NCI-H526 (cell line): Measurements from ENCODE around the gene ZNF132.
"Not testable (repeated sequence)": the region's sequence is repeated elsewhere in the genome, so short reads cannot be mapped to it uniquely, and the experiment has no call there.

Experiments
- DNase-seq, 2 experiments: peaks; one replicate each; lab custom pipeline; 2025; lab: John Stamatoyannopoulos, UW

Gene ZNF132

DNA sequence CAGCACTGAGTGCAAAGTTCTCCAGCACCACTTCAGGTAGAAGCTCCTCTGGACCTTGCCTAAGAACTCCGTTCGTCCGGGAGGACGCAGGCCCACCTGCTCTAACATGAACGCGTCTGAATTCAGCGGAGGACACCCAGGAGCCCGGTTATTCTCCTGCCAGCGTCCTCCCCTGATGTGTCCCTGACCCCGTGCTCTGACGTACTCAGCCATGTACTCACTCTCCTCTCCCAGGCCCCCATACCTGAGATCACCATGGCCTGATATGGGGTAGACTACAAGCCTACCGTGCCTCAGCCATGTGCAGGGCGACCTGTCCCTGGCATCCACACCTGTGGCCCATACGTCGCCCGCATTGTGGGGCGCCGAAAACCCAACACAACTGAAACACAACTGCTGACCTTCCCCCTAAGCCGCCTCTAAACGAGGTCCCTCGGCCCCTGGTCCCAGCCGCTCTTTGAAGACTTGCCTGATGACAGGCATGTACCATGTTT lies 32.2 kb downstream of the ZNF132 start:
- DNase-seq: peak in 1 of 2 experiments; percentile 38

DNA sequence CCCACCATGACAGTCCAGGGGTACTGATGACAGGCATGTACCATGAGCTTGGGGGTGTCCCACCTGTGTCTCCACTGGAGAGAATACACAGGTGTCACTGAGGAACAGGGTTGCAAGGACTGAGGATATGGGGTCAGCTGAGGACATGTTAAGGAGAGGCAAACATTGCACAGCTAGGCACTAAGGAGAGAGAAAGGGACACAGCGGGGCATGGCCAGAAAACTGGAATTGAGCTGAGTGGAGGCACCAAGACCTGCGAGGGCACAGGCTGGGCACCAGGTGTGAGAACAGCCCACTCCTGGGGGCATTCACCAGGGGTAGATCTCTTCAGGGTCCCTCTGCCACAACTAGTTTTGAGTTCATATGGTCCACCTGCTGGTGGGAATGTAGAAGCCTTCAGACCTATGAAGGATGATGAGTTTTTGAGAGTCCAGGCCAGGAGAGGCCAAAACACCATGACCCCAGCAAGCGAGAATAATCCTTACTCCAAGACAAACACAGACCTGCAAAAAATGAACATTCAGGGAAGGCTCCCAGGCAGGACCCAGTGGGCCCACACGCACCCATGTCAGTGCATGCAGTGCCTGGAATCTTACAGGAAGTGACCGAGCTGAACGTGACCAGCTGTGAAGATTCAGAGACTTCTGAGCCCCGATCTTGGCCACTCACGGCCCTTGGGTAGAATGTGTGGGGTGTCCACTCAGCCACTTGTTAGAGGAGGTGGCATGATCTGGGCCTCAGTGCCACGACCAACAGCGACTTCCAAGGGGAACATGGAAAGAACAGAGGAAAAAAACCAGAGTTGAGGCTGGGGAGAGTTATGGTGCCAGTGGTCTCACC lies 32.9 kb downstream of the ZNF132 start:
- DNase-seq: no peak

DNA sequence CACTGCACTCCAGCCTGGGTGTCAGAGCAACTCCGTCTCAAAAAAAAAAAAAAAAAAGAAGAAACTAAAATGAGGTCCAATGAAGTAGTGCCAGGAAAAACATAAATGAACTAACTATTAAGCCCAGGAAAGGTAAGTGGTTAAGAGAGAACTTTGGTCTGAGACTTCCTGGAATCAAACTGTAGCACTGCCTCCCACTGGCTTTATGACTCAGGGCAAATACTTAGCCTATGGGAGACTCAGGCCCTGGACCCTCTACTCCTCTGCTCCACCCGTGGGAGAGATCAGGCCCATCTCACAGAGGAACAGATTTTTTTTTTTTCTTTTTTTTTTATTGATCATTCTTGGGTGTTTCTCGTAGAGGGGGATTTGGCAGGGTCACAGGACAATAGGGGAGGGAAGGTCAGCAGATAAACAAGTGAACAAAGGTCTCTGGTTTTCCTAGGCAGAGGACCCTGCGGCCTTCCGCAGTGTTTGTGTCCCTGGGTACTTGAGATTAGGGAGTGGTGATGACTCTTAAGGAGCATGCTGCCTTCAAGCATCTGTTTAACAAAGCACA lies 36.0 kb downstream of the ZNF132 start:
- DNase-seq: not testable (repeated sequence)

DNA sequence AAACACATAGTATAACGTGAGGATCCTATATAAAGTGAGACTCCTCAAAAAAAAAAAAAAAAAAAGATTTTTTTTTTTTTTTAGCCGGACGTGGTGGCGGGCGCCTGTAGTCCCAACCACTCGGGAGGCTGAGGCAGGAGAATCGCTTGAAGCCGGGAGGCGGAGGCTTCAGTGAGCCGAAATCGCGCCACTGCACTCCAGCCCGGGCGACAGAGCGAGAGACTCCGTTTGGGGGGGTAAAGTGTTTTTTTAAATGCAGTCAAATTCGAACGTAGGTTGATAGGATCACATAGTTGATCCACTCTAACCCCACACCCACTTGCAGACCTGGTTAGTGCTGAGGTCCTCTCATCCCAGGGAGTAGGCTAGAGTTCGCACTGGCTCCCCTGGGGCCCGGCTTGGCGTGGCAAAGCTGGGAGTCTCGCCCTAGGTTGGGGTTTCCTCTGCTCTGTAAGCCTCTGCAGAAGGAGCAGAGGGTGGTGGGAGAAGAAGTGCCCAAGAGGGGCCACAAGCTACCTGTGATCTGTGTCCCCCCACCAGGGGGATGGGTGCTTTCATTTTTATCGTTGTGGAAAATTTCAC lies 38.0 kb downstream of the ZNF132 start:
- no peak for DNase-seq

DNA sequence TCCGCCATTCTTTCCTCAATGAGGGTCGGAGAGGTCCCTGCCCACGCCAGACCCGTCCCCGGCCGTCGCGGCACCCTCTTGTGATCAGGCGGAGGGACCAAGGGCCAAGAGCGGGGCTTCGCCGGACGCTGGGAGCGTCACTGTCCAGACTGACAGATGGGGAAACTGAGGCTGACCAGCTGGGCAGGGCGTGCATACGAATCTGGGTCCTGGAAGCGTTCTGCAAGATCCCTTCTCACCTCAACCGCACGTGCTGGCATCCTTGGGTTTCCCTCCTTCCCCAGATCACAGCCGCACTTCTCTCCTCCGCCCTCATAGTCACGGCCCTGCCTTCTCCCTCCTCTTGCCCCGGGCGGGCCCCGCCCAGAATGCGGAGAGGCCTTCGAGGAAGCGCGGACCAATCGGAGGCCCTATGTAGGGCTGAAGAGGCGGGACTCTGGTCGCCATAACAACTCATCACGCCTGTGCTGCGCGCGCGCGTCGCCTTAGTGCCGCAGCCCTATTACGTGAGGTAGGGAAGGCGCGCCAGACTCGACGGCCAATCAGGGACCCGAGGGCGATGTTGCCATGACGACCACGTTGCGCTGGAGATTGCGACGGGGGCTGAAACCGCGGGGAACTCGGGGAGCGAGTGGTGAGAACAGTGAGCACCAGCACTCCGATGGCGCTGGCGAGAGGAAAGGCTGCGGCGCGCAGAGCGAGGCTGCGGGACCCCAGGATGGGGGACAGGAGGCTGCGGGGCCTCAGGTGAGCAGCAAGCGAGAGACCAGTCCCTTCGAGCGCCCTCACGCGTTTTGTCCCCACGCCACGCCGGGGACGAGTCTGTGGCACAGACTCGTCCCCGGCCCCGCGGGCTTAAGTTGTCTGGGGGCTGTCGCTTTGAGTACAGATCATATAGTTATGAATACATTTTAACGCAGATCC lies 38.8 kb downstream of the ZNF132 start:
- peak; percentile 98 to 100 for DNase-seq

DNA sequence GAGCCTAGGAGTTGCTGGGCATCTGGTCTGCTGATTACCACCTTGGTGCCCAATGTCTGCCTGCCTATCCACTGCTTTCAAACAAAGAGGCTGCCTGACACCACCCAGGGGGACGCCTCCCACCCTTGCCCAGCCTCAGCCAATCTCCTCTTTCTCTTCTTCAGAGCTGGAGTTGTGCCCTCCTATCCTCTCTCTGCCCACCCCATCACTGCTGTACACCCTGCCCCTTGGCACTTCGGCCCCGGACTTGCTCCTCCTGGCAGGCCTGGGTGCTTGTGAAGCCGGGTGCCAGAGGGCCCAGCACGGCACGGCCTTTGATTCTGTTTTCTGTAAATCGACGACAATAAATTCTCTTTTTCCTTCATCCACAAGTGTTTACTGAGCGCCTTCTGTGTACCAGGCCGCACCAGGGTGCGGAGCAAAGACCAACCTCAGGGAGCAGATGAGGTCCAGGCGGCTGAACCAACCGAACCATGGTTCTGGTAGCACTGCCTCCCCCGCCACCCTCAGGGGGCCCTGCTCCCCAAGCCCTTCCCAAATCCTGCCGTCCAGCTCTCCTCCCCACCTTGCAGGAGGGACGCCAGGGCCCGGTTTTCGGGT lies 39.5 kb downstream of the ZNF132 start:
- DNase-seq: no peak

DNA sequence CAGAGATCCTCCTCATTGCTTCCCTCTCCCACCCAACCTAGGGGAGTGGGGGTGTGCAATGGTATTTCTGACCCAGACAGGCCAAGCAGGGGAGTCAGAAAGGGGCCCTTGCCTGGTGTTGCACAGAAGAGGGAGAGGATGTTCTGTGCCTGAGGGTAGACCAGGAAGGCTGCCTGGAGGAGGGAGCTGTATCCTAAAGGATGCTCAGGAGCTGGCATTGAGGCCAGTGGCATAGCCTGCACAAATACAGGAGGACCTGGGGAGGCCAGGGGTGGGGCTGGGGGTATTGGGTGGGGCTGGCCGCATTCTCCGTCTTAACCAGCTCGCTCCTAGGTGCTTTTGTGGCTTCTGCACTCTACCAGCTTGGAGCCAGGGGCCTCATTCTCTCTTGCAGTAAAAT lies 40.0 kb downstream of the ZNF132 start:
- no peak for DNase-seq

DNA sequence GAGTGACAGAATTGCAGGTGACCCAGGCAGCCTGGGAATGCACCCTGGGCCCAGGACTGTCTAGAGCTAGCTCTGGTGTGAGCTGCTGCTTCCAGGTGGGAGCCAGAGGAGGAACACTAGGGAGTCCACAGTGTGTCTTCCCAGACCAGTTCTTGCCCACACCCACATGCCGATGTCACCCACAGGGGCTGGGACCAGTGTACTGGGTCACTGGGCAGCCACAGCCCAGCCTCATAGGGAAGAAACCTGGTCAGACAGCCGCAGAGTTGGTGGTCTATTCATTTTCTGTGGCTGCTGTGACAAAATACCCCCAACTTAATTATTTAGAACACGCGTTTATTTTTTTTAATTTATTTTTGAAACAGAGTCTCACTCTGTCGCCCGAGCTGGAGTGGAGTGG lies 41.4 kb downstream of the ZNF132 start:
- DNase-seq: no peak

DNA sequence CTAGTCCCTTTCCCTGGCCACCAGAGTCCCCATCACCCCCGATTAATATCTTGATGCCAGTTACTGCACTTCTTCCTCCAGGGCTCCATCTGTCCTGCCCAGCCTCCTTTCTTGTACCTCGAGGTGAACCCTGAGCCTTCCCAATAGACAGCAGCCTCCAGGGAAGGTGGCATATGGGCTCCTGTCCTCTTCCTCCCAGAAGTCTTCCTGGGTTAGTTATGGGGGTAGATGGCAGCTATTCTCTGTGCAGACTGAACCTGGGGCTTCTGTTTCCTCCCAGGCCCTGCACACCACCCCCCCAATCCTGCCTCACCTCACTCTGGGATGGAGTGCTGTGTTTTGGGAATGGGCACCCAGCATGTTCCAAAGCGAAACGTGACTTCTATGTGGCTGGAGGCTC lies 41.9 kb downstream of the ZNF132 start:
- DNase-seq: no peak

DNA sequence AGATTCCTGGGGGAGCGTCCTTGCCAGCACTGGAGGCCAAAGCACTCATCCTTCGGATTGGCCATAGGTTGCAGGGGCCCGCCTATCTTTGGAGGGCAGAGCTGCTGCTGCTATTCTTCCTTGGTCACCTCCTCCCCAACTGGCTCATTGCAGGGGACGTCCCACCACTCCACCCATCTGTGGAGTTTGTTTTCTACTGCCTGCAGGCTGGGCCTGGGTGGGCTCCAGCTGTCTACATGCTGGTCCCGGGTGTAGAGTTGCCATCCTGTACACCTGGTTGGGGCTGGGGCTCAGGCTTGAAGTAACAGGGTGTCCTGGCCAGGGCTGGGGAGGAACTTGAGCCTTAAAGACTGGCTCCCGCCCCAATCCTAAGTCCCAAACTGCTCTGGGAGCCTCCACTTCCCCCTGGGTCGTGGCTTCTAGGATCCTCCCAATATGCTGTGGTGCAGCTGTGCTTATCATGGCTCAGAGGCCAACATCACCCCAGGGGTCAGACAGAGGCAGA lies 42.4 kb downstream of the ZNF132 start:
- DNase-seq: no peak

DNA sequence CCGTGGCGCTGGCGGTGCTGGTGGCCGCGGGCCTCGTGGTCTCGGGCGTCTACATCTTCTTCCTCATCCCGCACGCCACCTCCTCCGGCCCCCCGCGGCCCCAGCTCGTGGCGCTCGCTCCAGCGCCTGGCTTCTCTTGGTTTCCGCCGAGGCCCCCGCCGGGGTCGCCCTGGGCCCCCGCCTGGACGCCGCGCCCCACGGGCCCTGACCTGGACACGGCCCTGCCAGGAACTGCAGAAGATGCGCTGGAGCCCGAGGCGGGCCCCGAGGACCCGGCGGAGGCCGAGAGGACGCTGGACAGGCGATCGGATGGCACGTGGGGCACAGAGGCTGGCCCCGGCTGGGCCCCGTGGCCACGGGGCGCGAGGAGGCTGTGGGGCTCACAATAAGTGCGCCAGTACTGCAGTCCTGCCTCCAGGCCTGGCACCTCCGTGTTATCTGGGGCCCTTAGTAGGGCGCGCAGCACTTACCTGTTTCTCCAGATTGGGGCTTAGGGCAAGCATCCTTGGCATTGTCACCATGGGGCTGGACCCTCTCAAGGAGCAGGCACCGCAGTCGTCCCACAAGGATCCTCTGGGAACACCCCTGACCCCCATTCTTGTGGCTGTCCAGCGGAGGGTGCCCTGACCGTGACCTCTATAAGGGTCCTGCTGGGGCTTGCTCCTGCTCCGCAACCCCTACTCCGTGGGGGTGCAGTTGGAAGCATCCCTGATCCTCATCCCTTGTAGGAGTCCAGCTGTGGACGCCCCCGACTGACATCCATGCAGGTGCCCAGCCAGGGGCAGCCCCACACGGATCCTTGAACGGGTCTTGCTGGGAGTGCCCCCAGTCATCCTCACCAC lies 43.0 kb downstream of the ZNF132 start:
- no peak for DNase-seq

DNA sequence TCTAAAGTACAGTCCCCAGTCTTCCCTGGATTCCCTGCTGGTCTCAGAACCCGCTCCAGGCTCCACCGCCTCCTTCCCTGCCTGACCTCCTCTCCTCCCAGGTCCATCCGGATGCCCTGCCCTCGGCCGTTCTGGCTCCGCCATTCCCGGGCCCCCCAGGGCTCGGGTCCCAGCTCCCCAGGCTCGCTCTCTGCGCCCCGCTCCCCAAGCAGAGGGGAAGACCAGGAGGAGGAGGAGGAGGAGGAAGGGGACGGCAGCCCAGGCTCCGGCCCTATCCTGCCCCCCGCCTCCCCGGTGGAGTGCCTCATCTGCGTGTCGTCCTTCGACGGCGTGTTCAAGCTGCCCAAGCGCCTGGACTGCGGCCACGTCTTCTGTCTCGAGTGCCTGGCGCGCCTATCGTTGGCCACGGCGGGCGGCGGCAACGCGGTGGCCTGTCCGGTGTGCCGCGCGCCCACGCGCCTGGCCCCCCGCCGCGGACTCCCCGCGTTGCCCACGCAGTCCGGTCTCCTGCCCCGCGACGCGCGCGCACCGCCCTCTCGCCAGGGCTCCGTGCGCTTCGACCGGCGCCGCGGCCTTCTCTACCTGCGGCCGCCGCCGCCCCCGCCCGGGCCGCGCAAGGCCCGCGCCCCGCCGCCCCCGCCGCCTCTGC lies 43.9 kb downstream of the ZNF132 start:
- DNase-seq: no peak

DNA sequence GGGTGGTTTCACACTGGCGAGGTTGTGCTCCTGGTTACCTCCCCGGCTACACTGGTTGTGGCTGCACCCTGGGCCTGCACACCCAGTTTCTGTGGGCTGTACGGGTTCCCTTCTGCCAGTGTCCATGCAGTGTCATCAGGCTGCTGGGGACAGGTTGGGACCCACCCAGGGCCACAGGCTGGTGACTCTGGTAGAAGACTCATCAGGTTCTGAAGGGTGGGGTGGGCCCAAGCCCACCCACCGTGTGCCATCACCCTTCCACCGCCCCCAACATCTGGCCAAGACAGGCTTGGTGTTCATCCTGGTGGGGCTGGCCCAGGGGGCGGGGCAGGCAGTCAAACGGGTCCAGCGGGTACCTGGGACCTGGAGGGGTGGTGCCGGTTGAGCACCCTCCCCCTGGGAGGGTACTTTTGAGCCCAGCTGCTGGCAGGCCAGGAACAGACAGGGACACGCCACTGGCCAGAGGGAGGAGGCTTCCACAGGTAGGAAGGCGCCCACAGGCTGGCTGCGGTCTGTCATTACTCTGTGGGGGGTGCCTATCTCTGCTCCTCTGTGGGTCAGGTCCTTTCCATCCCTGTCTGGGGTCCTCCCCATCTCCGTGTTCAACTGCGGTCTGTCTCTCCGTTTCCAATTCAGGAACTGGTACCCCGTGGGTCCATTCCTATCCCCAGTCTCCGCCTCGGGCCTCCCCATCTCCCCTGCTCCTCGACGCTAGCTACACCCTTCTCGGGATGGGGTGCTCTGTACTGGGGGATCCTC lies 44.6 kb downstream of the ZNF132 start, which contains the start of gene RNF225:
RNF225 (plus strand) TSS at position 437 of the 759 bp plus-strand sequence. CDS start 434 bp downstream, outside the sequence.
- peak; percentile 29 to 66 for DNase-seq

DNA sequence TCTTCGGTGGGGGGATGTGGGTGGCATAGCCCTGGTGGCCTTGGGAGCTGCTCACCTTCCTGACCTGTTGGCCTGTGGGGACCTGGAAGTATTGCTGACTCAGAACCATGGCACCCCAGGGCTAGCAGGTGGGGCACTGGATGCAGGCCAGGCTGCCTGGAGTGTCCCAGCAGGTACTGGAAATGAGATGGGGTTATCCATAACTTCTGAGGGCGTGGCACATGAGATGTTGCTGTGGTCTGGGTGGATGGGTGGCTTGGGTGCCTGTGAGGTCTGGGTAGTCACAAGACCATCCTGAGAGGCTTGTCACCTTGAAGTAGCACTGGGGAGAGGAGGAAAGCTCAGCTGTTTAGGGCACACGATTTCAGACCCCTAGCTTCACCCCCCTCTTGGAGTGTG lies 45.1 kb downstream of the ZNF132 start:
- DNase-seq: no peak

DNA sequence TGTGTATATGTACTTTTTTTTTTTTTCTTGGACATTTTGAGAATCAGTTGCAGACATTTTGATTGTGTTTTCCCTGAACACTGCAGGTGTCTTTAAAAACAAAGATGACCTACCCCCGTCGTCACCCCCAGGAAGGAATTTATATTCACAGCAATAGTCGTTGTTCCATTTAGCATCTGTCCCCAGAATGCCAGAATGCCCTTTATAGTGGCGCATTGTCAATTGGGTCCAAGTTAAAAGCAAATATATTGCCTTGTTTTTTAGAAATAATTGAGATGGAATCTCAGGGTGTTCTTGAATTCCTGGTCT lies 46.3 kb downstream of the ZNF132 start:
- no peak for DNase-seq

DNA sequence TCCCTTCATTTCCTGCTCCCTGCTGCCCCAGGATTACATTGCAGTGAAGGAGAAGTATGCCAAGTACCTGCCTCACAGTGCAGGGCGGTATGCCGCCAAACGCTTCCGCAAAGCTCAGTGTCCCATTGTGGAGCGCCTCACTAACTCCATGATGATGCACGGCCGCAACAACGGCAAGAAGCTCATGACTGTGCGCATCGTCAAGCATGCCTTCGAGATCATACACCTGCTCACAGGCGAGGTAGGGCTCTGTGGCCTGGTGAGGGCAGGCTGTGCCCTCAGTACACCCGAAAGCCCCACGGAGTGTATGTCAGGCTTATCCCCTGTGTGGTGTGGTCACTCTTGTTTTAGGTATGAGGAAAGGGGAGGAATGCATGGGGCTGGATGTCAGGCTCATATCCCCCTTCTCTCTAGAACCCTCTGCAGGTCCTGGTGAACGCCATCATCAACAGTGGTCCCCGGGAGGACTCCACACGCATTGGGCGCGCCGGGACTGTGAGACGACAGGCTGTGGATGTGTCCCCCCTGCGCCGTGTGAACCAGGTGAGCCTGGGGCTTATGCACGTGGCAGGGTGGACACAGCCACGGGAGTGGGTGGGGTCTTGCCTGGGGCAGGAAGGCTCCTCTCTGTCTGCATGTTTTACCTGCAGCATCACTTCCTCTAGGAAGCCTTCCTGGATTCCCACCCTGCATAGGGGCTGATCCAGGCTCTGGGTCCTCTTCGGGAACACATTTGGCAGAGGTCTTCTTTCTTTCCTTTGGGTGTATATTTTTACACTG lies 46.8 kb downstream of the ZNF132 start:
- DNase-seq: no peak

DNA sequence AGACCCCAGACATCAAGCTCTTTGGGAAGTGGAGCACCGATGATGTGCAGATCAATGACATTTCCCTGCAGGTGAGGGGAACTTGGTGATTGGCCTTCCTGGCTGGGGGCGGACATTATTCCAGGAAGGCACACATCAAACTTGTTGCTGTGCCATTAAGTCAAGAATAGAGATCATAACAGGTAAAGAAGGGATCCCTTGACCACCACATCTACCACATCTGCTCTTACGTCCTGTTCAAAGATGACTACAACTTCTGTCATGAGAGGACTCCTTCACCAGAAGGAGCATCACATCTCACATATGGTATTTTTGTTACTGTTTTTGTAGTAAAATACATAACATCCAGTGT lies 51.8 kb downstream of the ZNF132 start:
- DNase-seq: no peak

DNA sequence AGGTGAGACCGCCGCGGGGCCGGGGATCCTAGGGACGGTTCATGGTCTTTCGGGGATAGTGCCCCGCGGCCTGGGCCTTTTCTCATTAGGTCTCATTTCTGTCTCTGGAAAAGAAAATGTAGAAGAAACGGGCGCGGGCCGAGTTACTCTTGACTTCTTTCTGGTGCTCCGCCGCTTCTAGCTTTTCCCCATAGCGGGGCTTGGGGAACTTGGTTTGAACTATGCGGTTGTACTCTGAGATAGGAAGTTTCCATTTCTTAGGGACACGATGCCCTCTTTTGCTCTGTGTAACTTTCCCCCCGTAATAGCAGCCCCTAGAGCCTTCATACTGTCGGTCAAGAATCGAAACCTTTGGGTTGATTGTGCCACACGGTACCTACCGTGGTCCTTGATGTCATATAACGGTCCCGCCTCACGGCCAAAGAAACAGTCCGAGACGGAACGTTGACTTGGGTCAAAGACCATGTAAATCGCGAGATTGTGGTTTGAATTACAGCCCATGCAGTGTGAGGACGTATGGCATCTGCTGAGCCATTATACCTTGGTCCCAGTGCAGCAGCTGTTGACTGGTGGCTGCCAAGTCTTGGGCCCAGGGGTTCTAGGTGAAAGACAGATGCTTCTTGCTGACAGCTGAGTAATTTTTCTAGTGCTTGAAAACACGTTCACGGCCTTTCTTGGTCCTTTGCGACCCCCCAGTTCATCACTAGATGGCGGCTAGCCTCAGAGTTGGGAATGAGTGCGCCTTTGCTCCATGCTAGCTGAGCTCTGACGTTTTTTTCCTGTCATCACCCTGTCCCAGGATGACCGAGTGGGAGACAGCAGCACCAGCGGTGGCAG lies 52.4 kb downstream of the ZNF132 start:
- DNase-seq: no peak
